Thyroid gland (tissue), 4 donors: ENCODE measurements around the gene MMAB. TPM values are rescaled to one million over a fixed set of nuclear protein-coding genes. Genes with fewer than 3 reads are reported as not detected.
A peak's percentile ranks its signal among the peaks of the same experiment; 100 is the strongest.

Source experiments
- DNase-seq, 2 donors: peaks; one replicate each; pipeline ENCODE4 v3.0.0-alpha.2; 2019
- H3K27ac ChIP-seq, 3 donors: fragments of 200-600 bp; sonication (generic); 1 replicate in 2 of 3; 2 replicates in 1 of 3; pipeline ENCODE4 v1.5.1; 2016 to 2019; ENCODE audit warnings: mild to moderate bottlenecking in 1 of 3, moderate library complexity in 1 of 3
- H3K27me3 ChIP-seq: fragments of 200-600 bp; sonication (generic); one replicate; pipeline ENCODE4 v1.5.1; 2019
- H3K36me3 ChIP-seq, 2 donors: fragments of 200-600 bp; sonication (generic); one replicate each; pipeline ENCODE4 v1.5.1; 2016 to 2019
- H3K4me1 ChIP-seq, 2 donors: fragments of 200-600 bp; sonication (generic); one replicate each; pipeline ENCODE4 v1.5.1; 2017 to 2019
- H3K4me3 ChIP-seq, 3 donors: fragments of 200-600 bp; sonication (generic); replicated peaks in 1 of 3; 1 replicate in 2 of 3; 2 replicates in 1 of 3; pipeline ENCODE4 v1.5.1; 2016; ENCODE audit warnings: mild to moderate bottlenecking in 1 of 3
- H3K9me3 ChIP-seq: fragments of 200-600 bp; sonication (generic); one replicate; pipeline ENCODE4 v1.5.1; 2017
- CTCF ChIP-seq, 6 experiments: fragments of 200-600 bp in 3 of 6; fragments of 450-650 bp in 3 of 6; sonication (generic) in 3 of 6; IDR thresholded peaks; one replicate each; pipeline ENCODE4 v1.5.1; 2016 to 2019; ENCODE audit warnings: antibody characterized with exemption in 6 of 6, mild to moderate bottlenecking in 2 of 6, inconsistent platforms in 1 of 6, moderate library complexity in 1 of 6
- POLR2A ChIP-seq, 2 donors: fragments of 450-650 bp; IDR thresholded peaks; one replicate each; pipeline ENCODE4 v1.6.1; 2017; ENCODE audit warnings: antibody characterized with exemption in 2 of 2, mild to moderate bottlenecking in 2 of 2, moderate library complexity in 1 of 2
- WGBS, 2 donors: methylation state at CpG; one replicate each; pipeline ENCODE4 v1.1.5; 2017; 5-methylcytosine and 5-hydroxymethylcytosine counted together
- intact Hi-C: fragments of 100-400 bp; cut with DNase I; formaldehyde crosslinking; loops from one replicate; pipeline ENCODE4 v1.15.1; 2023
- total RNA-seq, 4 donors: library from RNA; depleted of rRNA; stranded (reverse); fragments of >200 nt; gene quantifications; one replicate each; pipeline ENCODE4 v1.2.3, GENCODE V29; 2016

MMAB gene
- total RNA-seq, 4 donors from 2014 or later: 40.3 to 82.2 (median 69.7) TPM

GRCh38 chr12:109588461-109589239, 15.3 kb upstream of the MMAB start:
- Histone ChIP-seq H3K4me3 (no peak overlapping the region), H3K27ac (peak overlapping the region; percentile 72 to 93 (median 86)), H3K36me3 (peaks cover 7 to 11% of the 10 kb centered on the region in 2 donors), H3K27me3 (no peaks in the 10 kb centered on the region), H3K9me3 (no peaks in the 10 kb centered on the region), H3K4me1 (peaks cover 30 to 37% of the 10 kb centered on the region in 2 donors)
- 46 to 53% methylated on average over 22 to 26 of the region's 26 CpGs for WGBS, 2 donors
- intact Hi-C loops: no loop called here
- DNase-seq: peak; percentile 86 to 89
- TF ChIP-seq CTCF (IDR thresholded peaks at IDR 0.05): no peak
- TF ChIP-seq POLR2A (IDR thresholded peaks at IDR 0.05): peak in 1 of 2 donors; percentile 2

GRCh38 chr12:109587921-109588320, 14.6 kb upstream of the MMAB start:
- no peak for TF ChIP-seq CTCF (IDR thresholded peaks at IDR 0.05)
- TF ChIP-seq POLR2A (IDR thresholded peaks at IDR 0.05): no peak
- Histone ChIP-seq H3K9me3 (no peaks in the 10 kb centered on the region), H3K27me3 (no peaks in the 10 kb centered on the region), H3K36me3 (peaks cover 3 to 7% of the 10 kb centered on the region in 2 donors), H3K27ac (peak overlapping the region; percentile 72 to 93 (median 86)), H3K4me1 (peaks cover 30 to 37% of the 10 kb centered on the region in 2 donors), H3K4me3 (no peak overlapping the region)
- WGBS, 2 donors: 78 to 87% methylated on average over 13 to 14 of the region's 18 CpGs
- no peak for DNase-seq
- intact Hi-C loops: no loop called here

- no peak overlapping the region for H3K4me3 ChIP-seq
- no peaks in the 10 kb centered on the region for H3K9me3 ChIP-seq
- H3K36me3 ChIP-seq: peaks cover 0 to 5% of the 10 kb centered on the region in 2 donors
- no peak for TF ChIP-seq POLR2A (IDR thresholded peaks at IDR 0.05)
- no peak for TF ChIP-seq CTCF (IDR thresholded peaks at IDR 0.05)
- DNase-seq: peak; percentile 12 to 50
- H3K27me3 ChIP-seq: no peaks in the 10 kb centered on the region
- H3K4me1 ChIP-seq: peaks cover 39 to 46% of the 10 kb centered on the region in 2 donors
- 83 to 84% methylated on average over 7 to 8 of the region's 10 CpGs for WGBS, 2 donors
- intact Hi-C loops: no loop called here
- peak overlapping the region; percentile 72 to 93 (median 86) for H3K27ac ChIP-seq
Measured at GRCh38 chr12:109586385-109587296, 13.3 kb upstream of the MMAB start.

- WGBS, 2 donors: 100% methylated on average over 2 of the region's 2 CpGs
- H3K36me3 ChIP-seq: peaks cover 3 to 11% of the 10 kb centered on the region in 2 donors
- no peak for DNase-seq
- peaks cover 36 to 48% of the 10 kb centered on the region in 2 donors for H3K4me1 ChIP-seq
- H3K27me3 ChIP-seq: no peaks in the 10 kb centered on the region
- no peaks in the 10 kb centered on the region for H3K9me3 ChIP-seq
- H3K27ac ChIP-seq: peak overlapping the region; percentile 29 to 51 (median 44)
- no peak overlapping the region for H3K4me3 ChIP-seq
- intact Hi-C loops: no loop called here
- TF ChIP-seq POLR2A (IDR thresholded peaks at IDR 0.05) (no peak), CTCF (IDR thresholded peaks at IDR 0.05) (no peak)
Measured at GRCh38 chr12:109583733-109584132, 10.4 kb upstream of the MMAB start.
